GM18517 (cell line): ENCODE measurements around the gene NKPD1.

Experiments
- ATAC-seq: cut with Tn5 transposase; IDR thresholded peaks from one replicate; pipeline ENCODE4 v1.9.1; 2021; ENCODE audit warnings: mild to moderate bottlenecking, moderate library complexity; ENCODE audit not compliant: unreplicated experiment

NKPD1 gene

DNA sequence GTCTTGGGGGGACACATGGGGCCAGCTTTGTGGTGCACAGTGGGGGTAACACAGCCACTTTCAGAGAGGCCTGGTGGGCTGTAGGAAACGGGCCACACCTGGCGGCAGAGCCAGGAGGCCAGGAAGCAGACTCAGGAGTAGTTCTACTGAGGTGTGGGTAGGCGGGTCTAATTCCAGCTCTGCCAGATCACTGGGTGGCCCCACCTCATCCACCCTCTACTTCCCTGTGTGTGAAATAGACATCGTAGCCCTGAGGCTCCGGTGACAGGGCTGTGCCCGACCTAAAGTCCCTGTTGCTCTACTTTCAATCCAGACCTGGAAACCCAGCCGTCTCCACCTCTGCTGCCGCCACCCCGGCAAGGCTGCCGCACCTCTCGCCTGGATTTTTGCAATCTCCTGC, 4.0 kb downstream of the NKPD1 start:
- ATAC-seq = no peak

DNA sequence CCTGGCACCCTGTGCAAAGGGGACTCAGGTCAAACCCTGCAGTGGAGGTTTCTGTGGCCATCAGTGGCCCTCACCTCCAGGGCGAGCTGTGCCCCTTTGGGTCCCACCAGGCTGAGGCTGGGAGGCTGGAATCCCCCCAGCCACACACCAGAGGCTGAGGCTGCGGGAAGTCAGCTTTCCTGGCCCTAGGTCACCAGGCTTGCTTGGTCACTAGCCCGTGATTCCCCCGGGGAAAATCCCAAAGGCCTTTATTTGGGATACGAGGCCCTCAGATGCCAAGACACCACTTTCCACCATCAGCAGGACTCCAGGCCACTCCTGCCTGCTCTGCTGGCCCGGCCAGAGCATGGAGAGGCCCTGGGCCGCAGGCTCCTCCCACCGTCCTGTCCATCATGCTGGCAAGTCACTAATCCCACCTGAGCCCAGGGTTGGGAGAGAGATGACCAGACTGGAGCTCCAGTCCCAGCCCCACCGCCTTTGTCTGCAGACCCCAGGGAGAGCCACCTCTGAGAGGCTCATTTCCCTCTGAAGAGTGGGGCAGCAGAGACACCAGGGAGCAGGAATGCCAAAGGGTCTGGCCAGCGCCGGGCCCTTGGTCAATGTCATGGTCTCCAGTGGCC, 4.7 kb downstream of the NKPD1 start:
- no peak for ATAC-seq

- no peak for ATAC-seq
Observed at GRCh38 chr19:45154064-45154827, 6.5 kb downstream of the NKPD1 start.

DNA sequence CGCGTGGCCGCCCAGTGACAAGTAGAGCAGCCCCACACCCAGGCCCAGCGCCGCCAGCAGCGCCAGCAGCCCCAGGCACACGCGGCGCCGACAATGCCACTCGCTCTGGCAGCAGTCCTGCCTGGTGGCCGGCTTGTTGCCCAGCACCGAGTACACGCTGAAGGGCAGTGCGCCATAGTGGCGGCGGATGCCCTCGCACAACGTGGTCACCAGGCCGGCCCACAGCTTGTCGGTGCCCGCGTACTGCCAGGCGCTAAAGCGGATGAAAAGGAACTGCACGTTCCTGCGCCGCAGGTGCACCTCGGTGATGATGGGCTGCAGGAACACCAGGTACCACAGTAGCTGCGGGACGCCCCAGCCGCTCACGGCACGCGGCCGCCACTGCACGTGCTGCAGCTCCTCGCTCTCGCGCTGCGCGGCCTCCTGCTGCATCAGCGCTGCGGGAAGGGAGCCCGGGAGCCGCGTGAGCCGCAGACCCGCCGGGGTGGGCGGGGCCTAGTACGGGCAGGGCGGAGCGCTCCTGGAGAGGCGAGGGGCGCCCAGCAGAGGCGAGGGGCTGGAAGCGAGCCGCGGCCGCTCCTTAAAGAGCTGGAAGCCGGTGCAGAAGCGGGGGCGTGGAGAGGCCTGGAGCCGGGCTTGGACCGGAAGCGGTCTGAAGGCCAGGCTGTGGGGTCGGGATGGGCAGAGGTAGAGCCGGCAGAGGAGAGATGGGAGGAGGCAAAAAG, 7.3 kb downstream of the NKPD1 start:
- no peak for ATAC-seq

- ATAC-seq = no peak
Observed at GRCh38 chr19:45152504-45153338, 8.1 kb downstream of the NKPD1 start.

DNA sequence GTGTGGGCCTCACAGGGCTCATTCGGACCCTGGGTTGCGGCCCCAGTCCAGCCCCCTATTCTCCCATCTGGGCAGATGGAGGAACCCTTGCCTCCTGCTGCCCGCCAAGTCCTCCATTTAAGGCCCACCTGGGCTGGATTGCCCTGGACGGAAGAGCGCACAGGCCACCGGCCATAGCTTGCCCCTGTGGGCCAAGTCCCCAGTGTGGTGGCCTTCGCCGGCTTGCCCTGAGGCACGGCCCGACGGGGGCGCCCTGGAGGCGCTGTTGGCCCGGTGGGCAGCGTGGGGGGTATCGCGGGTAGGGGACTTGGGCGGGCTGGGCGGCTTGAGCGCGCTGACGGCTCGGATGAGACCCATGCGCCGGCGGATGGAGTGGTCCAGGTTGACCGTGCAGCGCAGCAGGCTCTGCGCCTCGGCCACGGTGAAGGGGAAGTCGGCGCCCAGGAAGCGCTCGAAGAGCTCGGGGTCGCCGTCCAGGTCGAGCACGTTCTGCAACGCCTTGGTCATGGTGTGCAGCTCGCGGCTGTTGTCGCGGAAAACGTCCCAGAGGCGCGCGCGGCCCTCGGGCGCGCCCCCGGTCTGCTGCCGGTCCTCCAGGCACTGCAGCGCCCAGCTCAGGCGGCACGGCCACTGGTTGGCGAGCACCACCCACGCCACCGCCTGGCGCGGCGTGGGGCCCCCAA, 8.8 kb downstream of the NKPD1 start:
- no peak for ATAC-seq

GRCh38 chr19:45151320-45151719, 9.5 kb downstream of the NKPD1 start:
- no peak for ATAC-seq

DNA sequence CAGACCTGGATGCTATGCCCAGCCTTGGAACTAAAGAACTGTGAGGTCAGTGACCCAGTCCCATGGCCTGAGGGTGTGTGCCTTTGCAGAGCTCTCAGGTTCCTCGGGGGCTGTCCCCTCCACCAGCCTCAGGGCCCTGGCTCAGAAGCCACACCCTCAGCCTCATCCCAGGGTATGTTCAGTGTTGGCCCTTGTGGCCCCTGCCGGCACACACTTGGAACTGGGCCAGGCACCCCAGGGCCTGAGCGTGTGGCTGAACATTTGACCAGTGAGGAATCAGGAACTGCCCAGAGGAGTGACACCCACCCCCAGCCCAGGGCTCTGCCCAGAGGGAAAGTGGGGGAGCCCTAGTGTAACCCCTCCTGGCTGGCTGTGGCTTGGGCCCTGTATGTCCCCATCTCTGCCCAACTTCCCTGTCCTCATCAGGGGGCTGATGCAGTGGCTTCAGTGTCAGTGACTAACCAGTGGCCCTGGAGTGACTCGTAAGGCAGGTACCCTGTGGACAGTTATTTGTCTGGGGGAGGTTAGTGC, 10.0 kb downstream of the NKPD1 start:
- ATAC-seq = no peak

DNA sequence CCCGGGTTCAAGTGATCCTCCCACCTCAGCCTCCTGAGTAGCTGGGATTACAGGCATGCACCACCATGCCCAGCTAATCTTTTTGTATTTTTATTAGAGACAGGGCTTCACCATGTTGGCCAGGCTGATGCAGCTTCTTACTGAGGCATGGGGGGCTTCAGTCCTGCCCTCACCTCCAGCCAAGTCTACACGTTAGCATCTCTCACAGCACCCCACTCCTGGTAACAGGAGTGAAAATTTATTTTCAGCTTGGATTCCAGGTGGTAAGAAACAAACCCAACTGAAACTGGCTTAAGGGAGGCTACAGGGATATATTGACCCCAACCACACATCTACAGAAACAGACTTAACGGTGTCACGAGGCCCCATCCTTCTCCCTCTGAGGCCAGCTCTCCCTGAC, 10.6 kb downstream of the NKPD1 start:
- ATAC-seq = no peak

GRCh38 chr19:45149129-45149528, 11.7 kb downstream of the NKPD1 start:
- no peak for ATAC-seq

DNA sequence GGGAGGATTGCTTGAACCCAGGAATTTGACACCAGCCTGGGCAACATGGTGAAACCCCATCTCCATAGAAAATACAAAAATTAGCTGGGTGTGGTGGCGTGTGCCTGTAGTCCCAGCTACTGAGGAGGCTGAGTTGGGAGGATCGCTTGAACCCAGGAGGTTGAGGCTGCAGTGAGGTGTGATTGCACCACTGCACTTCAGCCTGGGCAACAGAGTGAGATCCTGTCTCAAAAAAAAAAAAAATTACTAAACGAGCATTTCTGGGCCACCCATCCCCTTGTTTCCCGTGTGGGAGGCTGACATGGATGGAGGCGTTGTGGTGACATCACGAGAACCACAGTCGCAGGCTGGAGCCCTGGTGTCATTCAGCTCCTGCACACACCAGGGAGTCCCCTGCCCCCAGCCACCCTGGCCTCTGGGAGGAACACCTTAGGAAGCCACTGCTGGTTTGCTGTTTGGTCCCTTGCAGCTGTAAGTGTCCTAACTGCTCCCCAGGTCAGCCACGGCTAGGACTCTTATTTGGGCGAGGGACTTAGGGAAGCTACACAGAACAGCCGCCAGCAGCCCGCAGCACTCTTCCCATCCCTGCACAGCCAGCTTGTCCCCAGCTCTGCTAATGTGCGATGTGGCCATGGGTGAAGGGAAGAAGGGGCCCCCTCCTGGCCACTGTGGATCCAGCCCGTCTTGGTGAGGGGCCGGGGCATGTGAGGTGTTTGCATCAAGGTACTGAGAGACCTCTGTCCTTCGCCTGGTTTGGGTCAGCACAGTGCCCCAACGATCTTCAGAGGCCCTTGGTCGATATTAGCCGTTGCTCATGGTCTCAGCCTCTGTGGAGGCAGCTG, 12.7 kb downstream of the NKPD1 start:
- no peak for ATAC-seq

DNA sequence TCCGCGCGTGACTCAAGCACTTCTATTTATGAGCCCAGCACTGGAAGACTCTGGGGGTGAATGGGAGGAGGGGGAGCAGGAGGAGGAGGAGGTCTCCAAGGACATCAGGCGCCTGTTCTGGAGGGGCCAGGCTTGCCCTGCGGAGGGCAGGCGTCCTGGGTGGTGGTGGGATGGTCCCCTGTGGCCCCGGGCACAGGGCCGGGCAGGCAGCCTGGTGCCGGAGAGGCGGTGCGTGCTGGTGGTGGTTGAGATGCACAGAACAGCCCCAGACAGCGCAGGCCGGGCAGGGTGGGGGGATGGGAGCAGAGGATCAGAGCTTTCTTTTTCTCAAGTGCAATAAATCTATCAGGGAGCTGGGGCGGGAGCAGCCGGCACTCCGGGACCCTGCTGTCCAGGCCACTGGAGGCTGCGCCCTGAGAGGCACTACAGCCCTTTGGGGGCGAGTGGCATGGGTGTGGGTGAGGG, 14.0 kb downstream of the NKPD1 start:
- ATAC-seq = no peak

DNA sequence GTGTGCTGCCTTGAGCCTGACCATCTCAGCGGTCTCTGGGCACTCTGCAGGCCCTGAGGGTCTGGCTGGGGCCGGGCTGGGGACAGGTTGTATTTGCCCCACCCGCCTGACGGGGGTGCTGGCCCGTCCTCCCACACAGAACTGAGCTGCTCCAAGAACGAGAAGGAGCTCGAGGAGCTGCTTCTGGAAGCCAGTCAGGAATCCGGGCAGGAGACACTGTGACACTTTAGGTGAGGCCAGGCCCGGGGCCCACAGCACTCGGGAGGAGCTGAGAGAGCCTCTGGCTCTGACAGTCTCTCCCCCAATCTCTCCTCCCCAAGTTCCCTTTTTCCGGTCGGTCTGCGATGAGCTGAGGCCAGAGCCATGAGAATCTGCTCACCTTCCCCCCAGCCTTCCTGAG, 14.5 kb downstream of the NKPD1 start:
- ATAC-seq = no peak

DNA sequence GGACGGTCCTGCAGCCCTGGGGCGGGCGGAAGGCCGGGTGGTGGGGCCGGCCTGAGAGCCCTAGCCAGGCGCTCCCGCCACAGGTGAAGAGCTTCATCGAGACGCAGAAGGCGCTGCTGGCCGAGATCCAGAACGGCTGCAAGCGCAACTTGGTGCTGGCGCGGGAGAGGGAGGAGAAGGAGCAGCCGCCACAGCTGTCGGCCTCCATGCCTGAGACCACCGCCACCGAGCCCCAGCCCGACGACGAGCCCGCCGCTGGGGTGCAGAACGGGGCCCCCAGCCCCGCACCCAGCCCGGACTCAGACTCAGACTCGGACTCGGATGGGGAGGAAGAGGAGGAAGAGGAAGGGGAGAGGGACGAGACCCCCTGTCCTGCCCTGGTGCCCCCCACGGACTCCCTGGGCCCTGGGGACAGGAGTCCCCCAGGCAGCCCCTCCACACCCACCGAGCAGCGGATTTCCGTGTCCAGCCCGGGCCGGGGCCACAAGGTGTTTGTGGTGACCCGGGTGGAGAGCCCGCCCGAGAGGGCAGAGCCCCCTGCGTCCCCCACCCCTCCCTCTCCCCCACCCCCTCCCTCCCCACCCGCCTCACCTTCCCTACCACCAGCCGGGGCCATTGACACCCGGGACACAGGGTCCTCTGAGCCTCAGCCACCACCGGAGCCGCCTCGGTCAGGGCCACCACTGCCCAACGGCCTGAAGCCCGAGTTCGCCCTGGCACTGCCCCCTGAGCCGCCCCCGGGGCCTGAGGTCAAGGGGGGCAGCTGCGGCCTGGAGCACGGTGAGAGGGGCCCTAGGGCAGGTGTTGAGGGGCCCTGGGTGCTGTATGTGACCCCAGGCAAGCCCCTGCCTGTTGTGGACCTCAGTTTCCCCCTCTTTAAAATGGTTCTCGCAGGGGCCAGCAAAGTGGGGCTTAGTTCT, 15.3 kb downstream of the NKPD1 start:
- ATAC-seq = no peak

DNA sequence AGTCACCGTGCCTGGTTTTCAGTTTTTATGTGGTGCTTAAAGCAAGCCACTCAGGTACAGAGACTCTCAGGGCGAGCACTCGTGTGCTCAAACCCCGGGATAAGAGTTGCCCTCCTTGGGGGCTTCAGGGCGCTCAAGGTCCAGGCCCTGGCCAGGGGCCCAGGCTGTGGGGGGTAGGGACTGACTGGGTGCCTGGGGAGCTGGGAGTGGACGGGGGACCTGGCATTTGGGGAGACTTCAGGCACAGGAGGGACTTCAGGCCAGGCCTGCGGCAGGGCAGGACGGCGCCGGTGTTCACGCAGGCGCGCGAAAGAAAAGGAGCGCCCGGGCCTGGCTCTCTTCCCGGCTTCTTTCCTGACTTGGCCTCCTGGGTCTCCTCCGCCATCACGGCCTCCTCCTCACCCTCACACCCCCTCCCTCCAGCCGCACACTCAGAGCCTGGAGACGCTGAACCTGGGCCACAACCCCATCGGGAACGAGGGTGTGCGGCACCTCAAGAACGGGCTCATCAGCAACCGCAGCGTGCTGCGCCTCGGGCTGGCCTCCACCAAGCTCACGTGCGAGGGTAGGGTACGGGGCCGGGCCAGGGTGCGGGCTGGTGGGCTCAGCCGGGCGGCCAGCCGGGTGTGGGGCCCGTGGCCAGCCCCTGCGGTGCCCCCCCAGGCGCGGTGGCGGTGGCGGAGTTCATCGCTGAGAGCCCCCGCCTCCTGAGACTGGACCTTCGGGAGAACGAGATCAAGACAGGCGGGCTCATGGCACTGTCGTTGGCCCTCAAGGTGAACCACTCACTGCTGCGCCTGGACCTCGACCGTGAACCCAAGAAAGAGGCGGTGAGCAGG, 16.1 kb downstream of the NKPD1 start:
- no peak for ATAC-seq

DNA sequence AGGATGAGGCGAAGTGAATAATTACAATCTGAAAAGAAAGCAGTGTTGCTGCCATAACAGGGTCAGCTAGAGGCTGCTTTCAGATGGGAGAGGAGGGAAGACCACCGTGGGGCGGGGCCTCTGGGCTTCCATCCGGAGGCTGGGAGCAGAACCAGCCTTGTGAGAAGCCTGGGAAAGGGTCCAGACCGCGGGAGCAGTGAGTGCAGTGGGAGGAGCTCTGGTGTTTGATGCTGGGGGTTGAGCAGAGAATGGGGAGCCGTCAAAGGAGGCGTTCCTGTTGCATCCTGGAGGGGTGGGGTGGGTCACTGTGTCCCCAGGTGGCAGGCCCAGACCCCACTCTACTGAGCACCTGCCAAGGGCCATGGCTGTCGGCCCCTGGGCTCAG, 18.1 kb downstream of the NKPD1 start:
- no peak for ATAC-seq

- no peak for ATAC-seq
Observed at GRCh38 chr19:45142016-45142725, 18.6 kb downstream of the NKPD1 start.
